OCI-LY1 (cell line): ENCODE results near the gene COL25A1.

Source experiments
- H2AFZ ChIP-seq: fragments of 200-600 bp; sonication (generic), shearing (Covaris generic); 2 replicates; pipeline ENCODE4 v1.6.0; 2014; ENCODE audit warnings: antibody characterized with exemption, mild to moderate bottlenecking, low read length
- H3F3A ChIP-seq: fragments of 200-600 bp; sonication (generic), shearing (Covaris generic); 2 replicates; pipeline ENCODE4 v1.6.0; 2014; ENCODE audit warnings: mild to moderate bottlenecking, antibody characterized with exemption, low read length, moderate library complexity; ENCODE audit not compliant: insufficient read depth
- H3K27ac ChIP-seq: fragments of 200-600 bp; sonication (generic); 2 replicates; pipeline ENCODE4 v1.5.1; 2014; ENCODE audit warnings: low read length, mixed run types, mild to moderate bottlenecking, low read depth; ENCODE audit not compliant: poor library complexity, severe bottlenecking
- H3K27me3 ChIP-seq: fragments of 200-600 bp; sonication (generic); 2 replicates; pipeline ENCODE4 v1.6.0; 2014; ENCODE audit warnings: antibody characterized with exemption, mild to moderate bottlenecking, low read length, moderate library complexity; ENCODE audit not compliant: insufficient read depth
- H3K36me3 ChIP-seq: fragments of 200-600 bp; sonication (generic); 2 replicates; pipeline ENCODE4 v1.6.1; 2014; ENCODE audit warnings: mild to moderate bottlenecking, antibody characterized with exemption, low read length, moderate library complexity, mixed read lengths; ENCODE audit not compliant: insufficient read depth
- H3K4me1 ChIP-seq: fragments of 200-600 bp; sonication (generic); 2 replicates; pipeline ENCODE4 v1.5.1; 2014; ENCODE audit warnings: mild to moderate bottlenecking, low read length, moderate library complexity; ENCODE audit not compliant: insufficient read depth, severe bottlenecking
- H3K4me2 ChIP-seq: fragments of 200-600 bp; sonication (generic), shearing (Covaris generic); 2 replicates; pipeline ENCODE4 v1.6.1; 2014; ENCODE audit warnings: low read length
- H3K4me3 ChIP-seq: fragments of 200-600 bp; sonication (generic); 2 replicates; pipeline ENCODE4 v1.5.1; 2014; ENCODE audit warnings: low read length, low read depth, mild to moderate bottlenecking, mixed read lengths; ENCODE audit not compliant: poor library complexity, severe bottlenecking
- H3K79me2 ChIP-seq: fragments of 200-600 bp; shearing (Covaris generic); 2 replicates; pipeline ENCODE4 v1.6.1; 2016; ENCODE audit warnings: mixed run types, low read length, mixed read lengths; ENCODE audit not compliant: insufficient read depth
- H3K9ac ChIP-seq: fragments of 200-600 bp; sonication (generic), shearing (Covaris generic); 2 replicates; pipeline ENCODE4 v1.6.1; 2014; ENCODE audit warnings: mild to moderate bottlenecking, low read length, mixed read lengths
- H3K9me2 ChIP-seq: fragments of 200-600 bp; sonication (generic), shearing (Covaris generic); 2 replicates; pipeline ENCODE4 v1.6.1; 2014; ENCODE audit warnings: low read depth, mild to moderate bottlenecking, low read length, mixed read lengths
- H3K9me3 ChIP-seq: fragments of 200-600 bp; shearing (Covaris generic); 2 replicates; pipeline ENCODE4 v1.6.1; 2014; ENCODE audit warnings: low read length, mixed read lengths
- H4K20me1 ChIP-seq: fragments of 200-600 bp; sonication (generic), shearing (Covaris generic); 2 replicates; pipeline ENCODE4 v1.6.0; 2016; ENCODE audit warnings: mild to moderate bottlenecking, low read length; ENCODE audit not compliant: insufficient read depth
- EZH2 ChIP-seq: fragments of 200-600 bp; sonication (generic), shearing (Covaris generic); IDR thresholded peaks from 2 replicates; pipeline ENCODE4 v1.8.0; 2017; ENCODE audit warnings: borderline replicate concordance, mixed run types, mild to moderate bottlenecking, antibody characterized with exemption, low read length, moderate library complexity, mixed read lengths
- TF ChIP-seq, protein P1 (sequence below): fragments of 200-600 bp; sonication (generic), shearing (Covaris generic); IDR thresholded peaks from 2 replicates; pipeline ENCODE4 v1.5.1; 2017; ENCODE audit warnings: mild to moderate bottlenecking, antibody characterized with exemption, low read length, moderate library complexity, mixed read lengths

Gene COL25A1

DNA sequence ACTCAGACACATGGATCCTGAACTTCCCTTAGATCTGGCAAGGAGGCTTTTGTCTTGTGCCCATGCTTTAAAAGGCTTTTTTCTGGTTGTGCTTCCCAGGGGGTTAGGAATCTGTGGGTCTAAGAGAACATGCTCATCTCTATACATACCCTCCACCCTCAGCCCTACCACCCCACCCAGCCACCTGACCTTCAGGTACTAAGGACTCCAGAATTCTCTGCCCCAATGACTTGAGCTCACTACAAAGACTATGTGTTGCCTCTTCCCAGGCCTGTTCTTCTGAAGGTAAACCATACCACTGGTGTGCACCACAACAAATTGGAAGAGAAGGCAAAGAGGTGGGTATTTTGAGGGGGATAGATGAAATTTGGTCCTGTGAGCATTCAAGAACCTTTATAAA is 372.3 kb downstream of the COL25A1 start:
- H3F3A ChIP-seq = no peaks in the 10 kb centered on the region
- H3K4me1 ChIP-seq = no peaks in the 10 kb centered on the region
- no peak overlapping the region for H3K9ac ChIP-seq
- no peak overlapping the region for H3K4me3 ChIP-seq
- H3K27me3 ChIP-seq = no peaks in the 10 kb centered on the region
- H3K79me2 ChIP-seq = no peaks in the 10 kb centered on the region
- no peaks in the 10 kb centered on the region for H4K20me1 ChIP-seq
- TF ChIP-seq, protein P1, sequence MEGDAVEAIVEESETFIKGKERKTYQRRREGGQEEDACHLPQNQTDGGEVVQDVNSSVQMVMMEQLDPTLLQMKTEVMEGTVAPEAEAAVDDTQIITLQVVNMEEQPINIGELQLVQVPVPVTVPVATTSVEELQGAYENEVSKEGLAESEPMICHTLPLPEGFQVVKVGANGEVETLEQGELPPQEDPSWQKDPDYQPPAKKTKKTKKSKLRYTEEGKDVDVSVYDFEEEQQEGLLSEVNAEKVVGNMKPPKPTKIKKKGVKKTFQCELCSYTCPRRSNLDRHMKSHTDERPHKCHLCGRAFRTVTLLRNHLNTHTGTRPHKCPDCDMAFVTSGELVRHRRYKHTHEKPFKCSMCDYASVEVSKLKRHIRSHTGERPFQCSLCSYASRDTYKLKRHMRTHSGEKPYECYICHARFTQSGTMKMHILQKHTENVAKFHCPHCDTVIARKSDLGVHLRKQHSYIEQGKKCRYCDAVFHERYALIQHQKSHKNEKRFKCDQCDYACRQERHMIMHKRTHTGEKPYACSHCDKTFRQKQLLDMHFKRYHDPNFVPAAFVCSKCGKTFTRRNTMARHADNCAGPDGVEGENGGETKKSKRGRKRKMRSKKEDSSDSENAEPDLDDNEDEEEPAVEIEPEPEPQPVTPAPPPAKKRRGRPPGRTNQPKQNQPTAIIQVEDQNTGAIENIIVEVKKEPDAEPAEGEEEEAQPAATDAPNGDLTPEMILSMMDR = no peak
- no peak for TF ChIP-seq EZH2
- no peaks in the 10 kb centered on the region for H3K9me2 ChIP-seq
- H3K9me3 ChIP-seq = no peaks in the 10 kb centered on the region
- no peak overlapping the region for H3K4me2 ChIP-seq
- no peaks in the 10 kb centered on the region for H3K36me3 ChIP-seq
- H2AFZ ChIP-seq = no peak overlapping the region
- no peak overlapping the region for H3K27ac ChIP-seq

DNA sequence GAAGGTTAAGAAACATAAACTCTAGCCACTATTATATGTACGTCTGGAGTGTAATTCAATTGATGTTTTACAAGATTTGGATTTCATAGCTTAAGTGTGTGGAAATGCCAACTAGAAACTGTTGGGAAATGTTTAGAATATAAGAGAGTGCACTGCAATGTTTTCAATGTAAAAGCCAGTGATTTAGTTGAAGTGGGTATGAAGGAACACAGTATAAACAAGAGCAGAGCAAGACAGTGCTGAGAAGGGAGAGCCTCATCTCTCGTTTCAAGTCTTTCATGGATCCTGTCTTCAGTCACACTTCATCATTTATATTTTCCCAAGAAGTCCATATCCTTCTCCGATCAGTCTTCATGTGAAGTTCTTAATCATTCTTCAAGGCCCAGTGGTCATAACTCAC is 375.7 kb downstream of the COL25A1 start:
- Histone ChIP-seq H3K4me3 (no peak overlapping the region), H3K27me3 (no peaks in the 10 kb centered on the region), H4K20me1 (no peaks in the 10 kb centered on the region), H2AFZ (no peak overlapping the region), H3K4me1 (no peaks in the 10 kb centered on the region), H3K27ac (no peak overlapping the region), H3K36me3 (no peaks in the 10 kb centered on the region), H3K4me2 (no peak overlapping the region), H3K9ac (no peak overlapping the region), H3F3A (no peaks in the 10 kb centered on the region), H3K79me2 (no peaks in the 10 kb centered on the region), H3K9me3 (no peaks in the 10 kb centered on the region), H3K9me2 (no peaks in the 10 kb centered on the region)
- TF ChIP-seq, protein P1 = no peak
- no peak for TF ChIP-seq EZH2

DNA sequence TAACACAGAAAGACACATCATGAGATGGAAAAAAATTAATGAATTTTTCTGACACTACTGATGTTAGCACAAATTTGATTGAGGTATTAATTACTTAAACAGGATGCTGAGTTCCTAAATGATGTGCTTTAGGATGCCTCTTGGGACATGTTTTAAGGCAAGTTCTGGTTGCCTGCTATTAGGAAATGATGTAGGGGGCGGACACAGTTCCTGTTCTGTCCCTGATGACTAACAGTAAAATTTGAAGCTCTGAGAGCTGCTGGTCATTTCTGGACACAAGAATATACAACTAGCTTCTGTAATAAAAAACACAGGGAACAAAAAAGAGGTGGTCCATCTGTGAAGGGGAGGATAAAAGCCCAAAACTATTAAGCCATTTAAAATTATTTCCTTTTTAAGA is 376.4 kb downstream of the COL25A1 start:
- Histone ChIP-seq H3K9me3 (no peaks in the 10 kb centered on the region), H3F3A (no peaks in the 10 kb centered on the region), H3K36me3 (no peaks in the 10 kb centered on the region), H3K27ac (no peak overlapping the region), H3K4me2 (no peak overlapping the region), H3K4me3 (no peak overlapping the region), H3K79me2 (no peaks in the 10 kb centered on the region), H3K27me3 (no peaks in the 10 kb centered on the region), H3K9ac (no peak overlapping the region), H3K4me1 (no peaks in the 10 kb centered on the region), H3K9me2 (no peaks in the 10 kb centered on the region), H2AFZ (no peak overlapping the region), H4K20me1 (no peaks in the 10 kb centered on the region)
- TF ChIP-seq, protein P1 = no peak
- TF ChIP-seq EZH2 = no peak
